ENCODE data around the gene NAV2. TPM values are rescaled to one million over a fixed set of nuclear protein-coding genes. Genes with fewer than 3 reads are reported as not detected.

NAV2 gene
- total RNA-seq, 1 experiment from 2014 or later: 139 TPM

DNA sequence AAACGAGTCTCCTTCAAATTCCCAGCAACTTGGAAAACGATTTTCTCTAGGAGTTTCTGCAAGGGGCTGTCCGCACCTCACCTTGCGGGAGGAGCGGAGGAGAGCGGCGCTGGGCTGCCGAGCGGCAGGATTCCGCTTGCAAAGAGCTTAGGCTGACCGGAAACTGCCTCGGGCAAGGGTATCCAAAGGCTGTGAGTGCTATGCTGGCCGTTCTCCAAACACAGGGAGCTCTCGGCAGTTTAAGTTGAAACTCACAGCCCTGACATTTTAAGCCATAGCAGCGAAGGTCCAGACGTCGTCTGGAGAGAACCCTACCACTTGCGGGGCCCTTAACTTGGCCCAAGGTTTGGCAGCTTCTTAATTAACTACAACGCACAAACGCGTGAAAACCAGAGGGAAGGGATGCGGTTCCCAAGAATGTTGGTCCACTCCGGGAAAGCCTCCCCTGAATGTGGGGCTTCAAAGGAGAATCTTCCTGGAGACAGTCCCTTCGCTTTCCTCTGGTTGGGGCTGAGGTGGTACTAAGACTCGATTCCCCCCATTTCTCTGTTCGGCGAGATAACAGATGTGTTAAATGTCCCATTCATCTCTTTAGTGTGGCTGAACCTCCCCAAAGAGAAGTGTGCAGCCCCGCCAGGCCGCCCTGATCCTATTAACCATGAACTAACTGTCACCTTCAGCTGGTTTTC, 448.7 kb downstream of the NAV2 start:
- H3K9me3 Mint-ChIP-seq (ENCODE audit: unreplicated experiment): no peaks in the 10 kb centered on the region
- intact Hi-C loops (cut with micrococcal nuclease): no loop called here

DNA sequence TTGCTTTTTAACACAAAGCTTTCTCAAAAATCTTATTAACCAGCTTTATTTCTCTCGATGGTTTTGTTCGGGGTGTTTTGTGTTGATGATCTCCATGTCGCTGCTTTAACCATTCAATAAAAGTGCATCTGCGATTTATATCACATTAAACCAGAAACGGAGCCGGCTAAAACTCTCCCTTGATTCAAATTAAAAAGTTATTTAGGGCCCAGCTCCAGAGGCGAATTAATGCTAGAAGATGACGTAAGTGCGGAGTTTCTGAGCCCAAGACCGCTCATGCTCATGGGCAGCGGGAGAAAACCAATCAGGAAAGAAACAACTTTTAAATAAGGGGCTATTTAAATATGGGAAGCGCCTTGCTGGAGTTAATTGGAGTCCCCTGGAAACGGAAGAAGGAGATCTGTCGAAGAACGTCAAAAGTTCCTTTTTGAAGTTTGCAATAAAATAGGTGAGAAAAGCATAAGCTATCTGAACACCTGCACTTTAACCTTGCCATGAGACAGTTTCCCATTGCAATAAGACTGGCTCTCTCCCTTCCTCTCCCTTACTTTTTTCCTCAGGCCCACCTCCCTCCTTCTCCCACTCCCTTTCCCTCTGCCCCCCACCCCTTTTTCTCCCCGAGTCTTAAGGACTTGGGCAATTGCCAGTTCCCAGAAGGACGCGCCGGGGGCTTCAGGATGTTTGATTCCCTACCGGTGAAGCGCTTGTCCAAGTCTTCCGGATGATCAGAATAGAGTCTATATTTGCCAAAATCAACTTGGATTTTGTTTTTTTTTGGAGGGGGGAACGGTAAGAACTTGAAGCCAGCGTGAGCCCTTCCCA, 449.5 kb downstream of the NAV2 start:
- no TSS peak for BruUV-seq (replicated peaks)
- Mint-ChIP-seq H3K4me1 (ENCODE audit: insufficient read depth, unreplicated experiment) (peaks cover 4% of the 10 kb centered on the region), H3K4me3 (ENCODE audit: unreplicated experiment) (no peak overlapping the region), H3K27me3 (ENCODE audit: insufficient read depth, unreplicated experiment) (peaks cover 100% of the 10 kb centered on the region), H3K9me3 (ENCODE audit: unreplicated experiment) (no peaks in the 10 kb centered on the region), H3K27ac (ENCODE audit: low read depth, unreplicated experiment) (no peak overlapping the region), H3K36me3 (ENCODE audit: insufficient read depth, unreplicated experiment) (peaks cover 4% of the 10 kb centered on the region)
- CTCF ChIA-PET: interaction anchor here (0.7 kb wide), 1 partner anchor 128 kb away, joined by 3 read pairs; no protein-coding TSS in a partner anchor
- intact Hi-C loops (cut with micrococcal nuclease): no loop called here
- POLR2A ChIA-PET: interaction anchor here (0.8 kb wide), 1 partner anchor 67 kb away, joined by 3 read pairs; no protein-coding TSS in a partner anchor
- TF ChIP-seq, protein P1, sequence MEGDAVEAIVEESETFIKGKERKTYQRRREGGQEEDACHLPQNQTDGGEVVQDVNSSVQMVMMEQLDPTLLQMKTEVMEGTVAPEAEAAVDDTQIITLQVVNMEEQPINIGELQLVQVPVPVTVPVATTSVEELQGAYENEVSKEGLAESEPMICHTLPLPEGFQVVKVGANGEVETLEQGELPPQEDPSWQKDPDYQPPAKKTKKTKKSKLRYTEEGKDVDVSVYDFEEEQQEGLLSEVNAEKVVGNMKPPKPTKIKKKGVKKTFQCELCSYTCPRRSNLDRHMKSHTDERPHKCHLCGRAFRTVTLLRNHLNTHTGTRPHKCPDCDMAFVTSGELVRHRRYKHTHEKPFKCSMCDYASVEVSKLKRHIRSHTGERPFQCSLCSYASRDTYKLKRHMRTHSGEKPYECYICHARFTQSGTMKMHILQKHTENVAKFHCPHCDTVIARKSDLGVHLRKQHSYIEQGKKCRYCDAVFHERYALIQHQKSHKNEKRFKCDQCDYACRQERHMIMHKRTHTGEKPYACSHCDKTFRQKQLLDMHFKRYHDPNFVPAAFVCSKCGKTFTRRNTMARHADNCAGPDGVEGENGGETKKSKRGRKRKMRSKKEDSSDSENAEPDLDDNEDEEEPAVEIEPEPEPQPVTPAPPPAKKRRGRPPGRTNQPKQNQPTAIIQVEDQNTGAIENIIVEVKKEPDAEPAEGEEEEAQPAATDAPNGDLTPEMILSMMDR (IDR thresholded peaks at IDR 0.05; ENCODE audit: unreplicated experiment): no peak
- DNase-seq (ENCODE audit: unreplicated experiment): no peak

More for the DNA sequence above, 448.7 kb downstream of the NAV2 start:
- no peak for DNase-seq (ENCODE audit: unreplicated experiment)
- no TSS peak for BruUV-seq (replicated peaks)
- TF ChIP-seq, protein P1 (IDR thresholded peaks at IDR 0.05; ENCODE audit: unreplicated experiment): no peak
- ChIA-PET CTCF (interaction anchor here (0.7 kb wide), 1 partner anchor 129 kb away, joined by 3 read pairs; no protein-coding TSS in a partner anchor), POLR2A (no interaction called here)
- H3K27me3 Mint-ChIP-seq (ENCODE audit: insufficient read depth, unreplicated experiment): peaks cover 97% of the 10 kb centered on the region
- H3K4me1 Mint-ChIP-seq (ENCODE audit: insufficient read depth, unreplicated experiment): peaks cover 4% of the 10 kb centered on the region
- no peak overlapping the region for H3K4me3 Mint-ChIP-seq (ENCODE audit: unreplicated experiment)
- H3K27ac Mint-ChIP-seq (ENCODE audit: low read depth, unreplicated experiment): no peak overlapping the region
- H3K36me3 Mint-ChIP-seq (ENCODE audit: insufficient read depth, unreplicated experiment): peaks cover 7% of the 10 kb centered on the region

DNA sequence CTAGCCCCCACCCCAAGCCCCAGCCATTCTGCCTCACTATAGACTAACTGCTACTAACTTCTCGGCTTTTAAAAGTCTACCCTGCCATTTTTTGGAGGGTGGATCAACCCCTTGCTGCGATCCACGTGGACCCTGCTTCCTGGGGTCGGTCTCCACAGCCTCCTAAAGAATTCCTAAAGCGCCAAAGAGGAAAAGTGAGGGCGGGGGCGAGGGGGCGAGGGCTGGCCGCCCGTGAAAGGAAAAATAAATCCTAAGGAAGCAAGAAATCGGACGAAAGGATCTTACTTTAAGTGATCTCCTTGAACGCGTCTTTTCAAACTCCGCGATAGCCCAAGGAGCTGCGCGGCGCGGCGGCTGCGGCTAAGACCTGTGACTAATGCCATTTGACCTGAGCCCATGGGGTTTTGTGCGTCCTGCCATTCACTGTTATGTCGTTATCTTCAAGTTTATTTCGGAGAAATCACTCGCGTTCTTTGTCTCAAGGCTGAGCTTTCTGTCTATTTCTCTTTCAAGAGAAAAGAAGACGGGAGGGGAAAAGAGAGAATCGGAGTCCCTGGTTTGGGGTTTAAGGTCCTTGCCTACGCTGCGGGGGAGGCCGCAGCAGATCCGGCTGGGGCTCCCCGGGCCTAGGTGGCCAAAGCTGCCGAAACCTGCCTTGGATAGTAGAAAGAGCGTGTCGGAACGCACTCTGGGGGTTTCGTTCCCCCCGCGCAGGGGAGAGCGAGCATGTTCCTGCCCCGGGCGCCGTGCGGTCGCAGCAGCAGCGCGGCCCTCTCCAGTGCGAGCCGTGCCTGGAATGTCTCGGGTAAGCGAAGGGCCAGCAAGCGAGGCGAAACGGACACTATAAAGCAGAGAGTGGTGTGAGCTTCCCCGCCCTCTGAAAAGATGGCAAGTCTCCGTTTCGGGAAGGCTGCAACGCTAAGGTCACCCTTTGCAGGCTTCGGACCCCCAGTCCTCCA, 450.5 kb downstream of the NAV2 start:
- TF ChIP-seq, protein P1 (IDR thresholded peaks at IDR 0.05; ENCODE audit: unreplicated experiment): no peak
- no peak for DNase-seq (ENCODE audit: unreplicated experiment)
- H3K36me3 Mint-ChIP-seq (ENCODE audit: insufficient read depth, unreplicated experiment): no peaks in the 10 kb centered on the region
- no peaks in the 10 kb centered on the region for H3K9me3 Mint-ChIP-seq (ENCODE audit: unreplicated experiment)
- peaks cover 100% of the 10 kb centered on the region for H3K27me3 Mint-ChIP-seq (ENCODE audit: insufficient read depth, unreplicated experiment)
- H3K4me1 Mint-ChIP-seq (ENCODE audit: insufficient read depth, unreplicated experiment): peaks cover 4% of the 10 kb centered on the region
- no TSS peak for BruUV-seq (replicated peaks)
- no peak overlapping the region for H3K27ac Mint-ChIP-seq (ENCODE audit: low read depth, unreplicated experiment)
- POLR2A ChIA-PET: interaction anchor here (0.6 to 0.8 kb wide), 2 partner anchors 30 to 66 kb away, joined by 3 read pairs; no protein-coding TSS in a partner anchor
- no peak overlapping the region for H3K4me3 Mint-ChIP-seq (ENCODE audit: unreplicated experiment)
- intact Hi-C loops (cut with micrococcal nuclease): no loop called here
- CTCF ChIA-PET: interaction anchor here (0.6 to 0.8 kb wide), 2 partner anchors 31 to 53 kb away, joined by 3 read pairs; no protein-coding TSS in a partner anchor
